Measurements from ENCODE around the gene DPP10.
A peak's percentile ranks its signal among the peaks of the same experiment; 100 is the strongest.

DPP10 gene

DNA sequence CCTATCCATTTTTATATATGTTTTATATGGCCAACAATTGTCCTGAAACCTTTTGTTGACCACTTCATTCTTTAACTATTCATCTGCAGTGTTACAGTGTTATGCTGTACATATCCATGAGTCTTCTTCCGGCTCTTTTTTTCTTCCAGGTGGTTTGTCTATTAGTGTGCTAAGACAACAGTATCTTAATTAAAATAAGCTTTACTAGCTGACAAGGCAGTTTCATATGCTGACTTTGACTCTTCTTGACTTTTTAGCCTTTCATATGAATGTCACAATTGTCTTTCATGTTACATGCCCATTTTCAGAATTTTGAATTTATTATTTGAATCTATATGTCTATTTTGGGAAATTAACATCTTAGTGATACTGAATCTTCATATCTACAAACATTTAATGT lies 1249.0 kb downstream of the DPP10 start:
- Histone ChIP-seq H3K4ac (ENCODE audit: low read depth, low read length) (no peak overlapping the region), H2BK5ac (ENCODE audit: low read depth, low read length, poor library complexity) (no peak overlapping the region), H3K4me2 (ENCODE audit: low read length) (no peak overlapping the region), H3K27ac (ENCODE audit: low read depth, low read length) (no peak overlapping the region), H3K79me1 (ENCODE audit: low read length) (no peaks in the 10 kb centered on the region), H3K36me3 (ENCODE audit: control insufficient read depth in 1 of 2, insufficient read depth in 2 of 2, low read length in 2 of 2) (no peaks in the 10 kb centered on the region), H3K79me2 (ENCODE audit: control insufficient read depth, insufficient read depth, low read length, poor library complexity) (no peaks in the 10 kb centered on the region), H3K27me3 (ENCODE audit: insufficient read depth, low read length) (no peaks in the 10 kb centered on the region), H4K12ac (ENCODE audit: low read depth, low read length) (no peak overlapping the region), H3K9ac (ENCODE audit: low read length) (no peak overlapping the region), H3K4me1 (ENCODE audit: control insufficient read depth in 1 of 2, insufficient read depth in 2 of 2, low read length in 2 of 2) (no peaks in the 10 kb centered on the region), H3K9me3 (ENCODE audit: insufficient read depth, low read depth, low read length) (no peaks in the 10 kb centered on the region), H3K23ac (ENCODE audit: low read length) (no peak overlapping the region), H3K14ac (ENCODE audit: low read length) (no peak overlapping the region), H2BK12ac (ENCODE audit: low read length) (no peak overlapping the region), H3K18ac (ENCODE audit: low read length) (no peak overlapping the region), H4K91ac (ENCODE audit: low read depth, low read length) (no peak overlapping the region), H2BK120ac (ENCODE audit: insufficient read depth, low read length, poor library complexity) (no peak overlapping the region), H2AFZ (ENCODE audit: insufficient read depth, low read length, poor library complexity) (no peak overlapping the region), H3K4me3 (ENCODE audit: low read depth, low read length) (no peak overlapping the region), H4K8ac (ENCODE audit: low read depth, low read length) (no peak overlapping the region), H2AK5ac (ENCODE audit: low read length) (no peak overlapping the region)
- DNase-seq, result no peak
- WGBS (ENCODE audit: extremely low coverage, insufficient coverage, insufficient read length), result no CpG with 5 or more reads among the region's 1 CpG

DNA sequence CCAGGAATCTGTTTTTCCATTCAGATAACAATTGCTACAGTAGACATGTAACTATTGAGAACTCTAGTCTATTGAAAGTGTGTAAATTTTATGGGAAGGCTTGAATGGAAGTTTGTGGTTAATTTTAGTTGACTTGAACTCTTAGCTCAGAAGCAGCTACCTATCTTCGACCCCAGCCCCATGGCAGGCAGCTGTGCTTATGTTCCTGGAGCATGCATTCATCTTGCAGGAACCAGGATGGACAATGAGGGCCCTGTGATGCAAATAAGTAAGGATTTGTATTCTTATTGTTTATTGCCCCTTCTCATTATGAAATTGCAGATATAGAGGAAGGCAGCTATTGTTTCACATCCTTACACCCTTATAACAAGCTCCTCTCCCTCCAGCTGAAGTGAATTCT lies 1252.2 kb downstream of the DPP10 start:
- Histone ChIP-seq H3K14ac (ENCODE audit: low read length) (no peak overlapping the region), H3K4me3 (ENCODE audit: low read depth, low read length) (no peak overlapping the region), H3K79me1 (ENCODE audit: low read length) (no peaks in the 10 kb centered on the region), H2BK12ac (ENCODE audit: low read length) (no peak overlapping the region), H2AK5ac (ENCODE audit: low read length) (no peak overlapping the region), H3K18ac (ENCODE audit: low read length) (no peak overlapping the region), H3K36me3 (ENCODE audit: control insufficient read depth in 1 of 2, insufficient read depth in 2 of 2, low read length in 2 of 2) (no peaks in the 10 kb centered on the region), H2BK120ac (ENCODE audit: insufficient read depth, low read length, poor library complexity) (no peak overlapping the region), H3K27me3 (ENCODE audit: insufficient read depth, low read length) (no peaks in the 10 kb centered on the region), H3K79me2 (ENCODE audit: control insufficient read depth, insufficient read depth, low read length, poor library complexity) (no peaks in the 10 kb centered on the region), H2BK5ac (ENCODE audit: low read depth, low read length, poor library complexity) (no peak overlapping the region), H3K27ac (ENCODE audit: low read depth, low read length) (no peak overlapping the region), H3K23ac (ENCODE audit: low read length) (no peak overlapping the region), H3K4me1 (ENCODE audit: control insufficient read depth in 1 of 2, insufficient read depth in 2 of 2, low read length in 2 of 2) (no peaks in the 10 kb centered on the region), H4K91ac (ENCODE audit: low read depth, low read length) (no peak overlapping the region), H3K9ac (ENCODE audit: low read length) (no peak overlapping the region), H2AFZ (ENCODE audit: insufficient read depth, low read length, poor library complexity) (no peak overlapping the region), H3K9me3 (ENCODE audit: insufficient read depth, low read depth, low read length) (no peaks in the 10 kb centered on the region), H4K8ac (ENCODE audit: low read depth, low read length) (no peak overlapping the region), H3K4ac (ENCODE audit: low read depth, low read length) (no peak overlapping the region), H4K12ac (ENCODE audit: low read depth, low read length) (no peak overlapping the region), H3K4me2 (ENCODE audit: low read length) (no peak overlapping the region)
- DNase-seq, result no peak
- WGBS (ENCODE audit: extremely low coverage, insufficient coverage, insufficient read length), result no CpG with 5 or more reads among the region's 1 CpG

DNA sequence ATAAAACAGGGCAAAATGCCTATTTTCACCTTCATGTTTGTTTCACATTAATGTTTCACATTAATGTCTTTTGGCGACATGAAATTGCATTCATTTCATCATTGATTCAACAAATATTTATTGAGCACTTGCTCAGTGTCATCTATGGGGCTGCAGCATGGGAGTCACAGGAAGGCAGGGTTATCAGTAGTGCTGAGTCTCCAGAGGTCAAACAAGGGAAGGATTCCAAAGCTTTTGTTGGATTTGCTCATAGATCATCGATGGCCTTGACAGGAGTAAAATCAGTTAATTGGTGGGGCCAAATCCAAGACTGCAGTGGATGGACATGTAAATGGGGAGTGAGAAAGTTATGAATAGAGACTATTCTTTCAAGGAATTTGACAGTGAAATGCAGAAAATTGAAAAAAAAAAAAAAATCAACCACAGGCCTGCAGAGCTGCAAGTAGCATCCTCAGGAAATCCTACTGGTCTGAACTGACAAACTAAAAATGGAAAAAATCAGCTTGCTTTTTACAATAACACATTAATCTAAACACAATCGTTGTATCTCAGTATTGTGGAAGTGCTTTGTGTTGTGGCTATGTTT lies 1290.8 kb downstream of the DPP10 start:
- Histone ChIP-seq H3K27me3 (ENCODE audit: insufficient read depth, low read length) (no peaks in the 10 kb centered on the region), H3K27ac (ENCODE audit: low read depth, low read length) (no peak overlapping the region), H2AFZ (ENCODE audit: insufficient read depth, low read length, poor library complexity) (no peak overlapping the region), H3K4me2 (ENCODE audit: low read length) (no peak overlapping the region), H3K14ac (ENCODE audit: low read length) (no peak overlapping the region), H2BK12ac (ENCODE audit: low read length) (no peak overlapping the region), H4K12ac (ENCODE audit: low read depth, low read length) (no peak overlapping the region), H2BK5ac (ENCODE audit: low read depth, low read length, poor library complexity) (no peak overlapping the region), H3K9ac (ENCODE audit: low read length) (no peak overlapping the region), H3K4me1 (ENCODE audit: control insufficient read depth in 1 of 2, insufficient read depth in 2 of 2, low read length in 2 of 2) (no peaks in the 10 kb centered on the region), H3K79me1 (ENCODE audit: low read length) (no peaks in the 10 kb centered on the region), H3K9me3 (ENCODE audit: insufficient read depth, low read depth, low read length) (no peaks in the 10 kb centered on the region), H3K36me3 (ENCODE audit: control insufficient read depth in 1 of 2, insufficient read depth in 2 of 2, low read length in 2 of 2) (no peaks in the 10 kb centered on the region), H2AK5ac (ENCODE audit: low read length) (no peak overlapping the region), H3K4me3 (ENCODE audit: low read depth, low read length) (no peak overlapping the region), H3K4ac (ENCODE audit: low read depth, low read length) (no peak overlapping the region), H3K79me2 (ENCODE audit: control insufficient read depth, insufficient read depth, low read length, poor library complexity) (no peaks in the 10 kb centered on the region), H4K8ac (ENCODE audit: low read depth, low read length) (no peak overlapping the region), H3K23ac (ENCODE audit: low read length) (no peak overlapping the region), H3K18ac (ENCODE audit: low read length) (no peak overlapping the region), H4K91ac (ENCODE audit: low read depth, low read length) (no peak overlapping the region), H2BK120ac (ENCODE audit: insufficient read depth, low read length, poor library complexity) (no peak overlapping the region)
- DNase-seq, result no peak
- no CpG with 5 or more reads among the region's 3 CpGs for WGBS (ENCODE audit: extremely low coverage, insufficient coverage, insufficient read length)

DNA sequence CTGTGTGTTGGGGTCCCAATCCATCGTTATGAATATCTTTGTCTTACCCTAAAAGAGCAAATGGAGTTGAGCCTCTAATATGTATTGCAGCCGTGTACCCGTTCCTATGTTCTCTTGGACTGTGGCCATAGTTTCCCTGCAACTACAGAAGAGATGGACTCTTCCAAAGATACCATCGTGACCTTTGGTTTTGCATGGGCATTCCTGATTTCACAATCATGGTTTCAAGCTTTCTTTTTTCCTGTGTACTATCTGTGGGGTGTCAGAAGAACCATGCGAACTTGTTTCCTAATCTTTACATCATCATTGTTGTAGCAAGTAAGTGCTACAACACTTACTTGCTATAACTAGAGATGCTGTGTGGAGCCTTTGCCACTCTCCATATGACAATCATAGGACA lies 1295.7 kb downstream of the DPP10 start:
- Histone ChIP-seq H2AK5ac (ENCODE audit: low read length) (no peak overlapping the region), H3K79me1 (ENCODE audit: low read length) (no peaks in the 10 kb centered on the region), H3K14ac (ENCODE audit: low read length) (no peak overlapping the region), H3K79me2 (ENCODE audit: control insufficient read depth, insufficient read depth, low read length, poor library complexity) (no peaks in the 10 kb centered on the region), H3K36me3 (ENCODE audit: control insufficient read depth in 1 of 2, insufficient read depth in 2 of 2, low read length in 2 of 2) (no peaks in the 10 kb centered on the region), H3K4me1 (ENCODE audit: control insufficient read depth in 1 of 2, insufficient read depth in 2 of 2, low read length in 2 of 2) (no peaks in the 10 kb centered on the region), H2AFZ (ENCODE audit: insufficient read depth, low read length, poor library complexity) (no peak overlapping the region), H4K91ac (ENCODE audit: low read depth, low read length) (no peak overlapping the region), H2BK12ac (ENCODE audit: low read length) (no peak overlapping the region), H3K27ac (ENCODE audit: low read depth, low read length) (no peak overlapping the region), H3K4ac (ENCODE audit: low read depth, low read length) (no peak overlapping the region), H3K4me3 (ENCODE audit: low read depth, low read length) (no peak overlapping the region), H2BK5ac (ENCODE audit: low read depth, low read length, poor library complexity) (no peak overlapping the region), H3K27me3 (ENCODE audit: insufficient read depth, low read length) (no peaks in the 10 kb centered on the region), H4K12ac (ENCODE audit: low read depth, low read length) (no peak overlapping the region), H4K8ac (ENCODE audit: low read depth, low read length) (no peak overlapping the region), H3K23ac (ENCODE audit: low read length) (no peak overlapping the region), H2BK120ac (ENCODE audit: insufficient read depth, low read length, poor library complexity) (no peak overlapping the region), H3K18ac (ENCODE audit: low read length) (no peak overlapping the region), H3K4me2 (ENCODE audit: low read length) (no peak overlapping the region), H3K9me3 (ENCODE audit: insufficient read depth, low read depth, low read length) (no peaks in the 10 kb centered on the region), H3K9ac (ENCODE audit: low read length) (no peak overlapping the region)
- peak in 1 of 2 donors; percentile 31 for DNase-seq
- WGBS (ENCODE audit: extremely low coverage, insufficient coverage, insufficient read length), result no CpG with 5 or more reads among the region's 5 CpGs
